Measurements from ENCODE around the gene SPRR3.

The SPRR3 gene

GRCh38 chr1:152982076-152982475 is 19.5 kb upstream of the SPRR3 start:
- Histone ChIP-seq H2AK5ac (ENCODE audit: low read length, severe bottlenecking) (no peak overlapping the region), H3K9me3 (ENCODE audit: control insufficient read depth, low read length) (no peaks in the 10 kb centered on the region), H4K8ac (ENCODE audit: low read length) (no peak overlapping the region), H3K27ac (ENCODE audit: low read length, poor library complexity, severe bottlenecking) (no peak overlapping the region), H2AFZ (ENCODE audit: low read depth, low read length) (no peak overlapping the region), H4K91ac (ENCODE audit: low read length) (no peak overlapping the region), H3K14ac (ENCODE audit: low read length in 2 of 2) (no peak overlapping the region), H3K4me3 (ENCODE audit: insufficient read depth in 1 of 2, low read depth in 1 of 2, low read length in 2 of 2) (no peak overlapping the region), H3K4me2 (ENCODE audit: low read length, poor library complexity, severe bottlenecking) (no peak overlapping the region), H2BK5ac (ENCODE audit: low read depth, low read length, poor library complexity, severe bottlenecking) (no peak overlapping the region), H2BK15ac (ENCODE audit: low read depth, poor library complexity, severe bottlenecking) (no peak overlapping the region), H3K18ac (ENCODE audit: low read depth in 1 of 2, low read length in 2 of 2) (no peak overlapping the region), H3K79me1 (replicated peaks; ENCODE audit: low read length, poor library complexity, severe bottlenecking) (no peaks in the 10 kb centered on the region), H3K4me1 (ENCODE audit: control insufficient read depth, insufficient read depth, low read depth, low read length) (no peaks in the 10 kb centered on the region), H3K27me3 (ENCODE audit: control insufficient read depth in 1 of 2, insufficient read depth in 1 of 2, low read length in 2 of 2) (peaks cover 0 to 13% of the 10 kb centered on the region in 2 experiments), H2BK120ac (ENCODE audit: low read depth, low read length) (no peak overlapping the region), H3K36me3 (ENCODE audit: control insufficient read depth in 1 of 2, insufficient read depth in 2 of 2, low read depth in 1 of 2, low read length in 2 of 2) (no peaks in the 10 kb centered on the region), H3K23ac (ENCODE audit: low read length in 2 of 2) (no peak overlapping the region), H3K4ac (ENCODE audit: low read depth in 1 of 2, low read length in 2 of 2) (no peak overlapping the region), H2BK12ac (ENCODE audit: low read length in 2 of 2) (no peak overlapping the region), H3K9ac (ENCODE audit: low read length) (no peak overlapping the region)
- 71% methylated on average over 4 of the region's 4 CpGs for WGBS
- no peak for DNase-seq

DNA sequence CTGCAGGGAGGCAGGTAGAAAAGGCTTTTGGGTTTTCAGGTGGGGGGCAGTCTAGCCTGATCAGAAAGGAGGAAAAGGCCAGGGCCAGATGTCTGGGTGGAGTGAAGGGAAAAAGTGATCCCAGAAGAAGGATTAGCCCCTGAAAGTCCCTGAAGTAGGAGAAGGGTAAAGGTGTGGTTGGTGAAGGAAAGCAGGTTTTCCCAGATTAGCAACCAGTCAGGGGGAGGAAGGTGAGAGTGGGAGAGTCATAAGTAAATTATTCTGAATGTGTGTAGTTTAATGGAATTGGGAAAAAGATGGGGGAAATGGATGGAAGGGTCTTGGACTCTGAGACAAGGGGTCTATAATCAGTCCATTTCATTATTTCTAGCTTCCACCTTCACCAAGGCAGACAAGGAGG is 18.3 kb upstream of the SPRR3 start:
- Histone ChIP-seq H3K4me2 (ENCODE audit: low read length, poor library complexity, severe bottlenecking) (no peak overlapping the region), H3K18ac (ENCODE audit: low read depth in 1 of 2, low read length in 2 of 2) (no peak overlapping the region), H2BK12ac (ENCODE audit: low read length in 2 of 2) (no peak overlapping the region), H3K27ac (ENCODE audit: low read length, poor library complexity, severe bottlenecking) (no peak overlapping the region), H2BK120ac (ENCODE audit: low read depth, low read length) (no peak overlapping the region), H3K36me3 (ENCODE audit: control insufficient read depth in 1 of 2, insufficient read depth in 2 of 2, low read depth in 1 of 2, low read length in 2 of 2) (no peaks in the 10 kb centered on the region), H4K8ac (ENCODE audit: low read length) (no peak overlapping the region), H3K4me3 (ENCODE audit: insufficient read depth in 1 of 2, low read depth in 1 of 2, low read length in 2 of 2) (no peak overlapping the region), H2BK15ac (ENCODE audit: low read depth, poor library complexity, severe bottlenecking) (no peak overlapping the region), H3K23ac (ENCODE audit: low read length in 2 of 2) (no peak overlapping the region), H3K79me1 (replicated peaks; ENCODE audit: low read length, poor library complexity, severe bottlenecking) (no peaks in the 10 kb centered on the region), H2AK5ac (ENCODE audit: low read length, severe bottlenecking) (no peak overlapping the region), H3K9me3 (ENCODE audit: control insufficient read depth, low read length) (no peaks in the 10 kb centered on the region), H2BK5ac (ENCODE audit: low read depth, low read length, poor library complexity, severe bottlenecking) (no peak overlapping the region), H3K14ac (ENCODE audit: low read length in 2 of 2) (no peak overlapping the region), H3K27me3 (ENCODE audit: control insufficient read depth in 1 of 2, insufficient read depth in 1 of 2, low read length in 2 of 2) (peaks cover 0 to 13% of the 10 kb centered on the region in 2 experiments), H3K4ac (ENCODE audit: low read depth in 1 of 2, low read length in 2 of 2) (no peak overlapping the region), H3K4me1 (ENCODE audit: control insufficient read depth, insufficient read depth, low read depth, low read length) (no peaks in the 10 kb centered on the region), H3K9ac (ENCODE audit: low read length) (no peak overlapping the region), H4K91ac (ENCODE audit: low read length) (no peak overlapping the region), H2AFZ (ENCODE audit: low read depth, low read length) (no peak overlapping the region)
- DNase-seq = no peak

DNA sequence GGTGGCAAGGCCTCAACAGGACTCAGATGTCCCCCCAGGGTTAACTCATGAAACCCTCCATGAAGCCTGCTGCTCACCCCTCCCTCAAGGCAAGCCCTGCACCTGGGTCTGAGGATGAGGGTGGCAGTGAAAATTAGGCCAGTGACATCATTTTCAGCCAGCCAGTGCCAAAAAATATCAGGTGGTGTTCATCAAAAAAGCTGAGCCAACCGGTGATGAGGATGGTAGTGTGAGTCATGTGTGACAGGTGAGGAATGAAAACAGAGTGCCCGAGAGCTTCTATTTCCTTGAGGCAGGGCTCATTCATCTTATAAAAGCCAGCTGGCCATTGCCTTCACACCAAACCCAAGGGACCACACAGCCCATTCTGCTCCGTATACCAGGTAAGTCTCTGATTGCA is 17.8 kb upstream of the SPRR3 start, which contains the start of gene SPRR1A:
TSS of gene SPRR1A (plus strand) at position 339 of the 400 bp plus-strand sequence. CDS start 1,150 bp downstream, outside the sequence.
- Histone ChIP-seq H2BK120ac (ENCODE audit: low read depth, low read length) (no peak within 1 kb of the TSS), H3K36me3 (ENCODE audit: control insufficient read depth in 1 of 2, insufficient read depth in 2 of 2, low read depth in 1 of 2, low read length in 2 of 2) (no peaks in the 10 kb centered on the region), H4K91ac (ENCODE audit: low read length) (no peak within 1 kb of the TSS), H3K9ac (ENCODE audit: low read length) (no peak within 1 kb of the TSS), H3K4ac (ENCODE audit: low read depth in 1 of 2, low read length in 2 of 2) (no peak within 1 kb of the TSS), H2BK12ac (ENCODE audit: low read length in 2 of 2) (no peak within 1 kb of the TSS), H3K4me1 (ENCODE audit: control insufficient read depth, insufficient read depth, low read depth, low read length) (no peaks in the 10 kb centered on the region), H2AFZ (ENCODE audit: low read depth, low read length) (no peak within 1 kb of the TSS), H3K18ac (ENCODE audit: low read depth in 1 of 2, low read length in 2 of 2) (no peak within 1 kb of the TSS), H2BK5ac (ENCODE audit: low read depth, low read length, poor library complexity, severe bottlenecking) (no peak within 1 kb of the TSS), H3K9me3 (ENCODE audit: control insufficient read depth, low read length) (no peaks in the 10 kb centered on the region), H3K4me2 (ENCODE audit: low read length, poor library complexity, severe bottlenecking) (no peak within 1 kb of the TSS), H2AK5ac (ENCODE audit: low read length, severe bottlenecking) (no peak within 1 kb of the TSS), H3K27ac (ENCODE audit: low read length, poor library complexity, severe bottlenecking) (no peak within 1 kb of the TSS), H3K4me3 (ENCODE audit: insufficient read depth in 1 of 2, low read depth in 1 of 2, low read length in 2 of 2) (no peak within 1 kb of the TSS), H4K8ac (ENCODE audit: low read length) (no peak within 1 kb of the TSS), H3K23ac (ENCODE audit: low read length in 2 of 2) (no peak within 1 kb of the TSS), H3K14ac (ENCODE audit: low read length in 2 of 2) (no peak within 1 kb of the TSS), H3K27me3 (ENCODE audit: control insufficient read depth in 1 of 2, insufficient read depth in 1 of 2, low read length in 2 of 2) (peaks cover 0 to 11% of the 10 kb centered on the region in 2 experiments), H2BK15ac (ENCODE audit: low read depth, poor library complexity, severe bottlenecking) (no peak within 1 kb of the TSS), H3K79me1 (replicated peaks; ENCODE audit: low read length, poor library complexity, severe bottlenecking) (no peaks in the 10 kb centered on the region)
- DNase-seq = no peak
- 100% methylated on average over 2 of the region's 3 CpGs for WGBS

DNA sequence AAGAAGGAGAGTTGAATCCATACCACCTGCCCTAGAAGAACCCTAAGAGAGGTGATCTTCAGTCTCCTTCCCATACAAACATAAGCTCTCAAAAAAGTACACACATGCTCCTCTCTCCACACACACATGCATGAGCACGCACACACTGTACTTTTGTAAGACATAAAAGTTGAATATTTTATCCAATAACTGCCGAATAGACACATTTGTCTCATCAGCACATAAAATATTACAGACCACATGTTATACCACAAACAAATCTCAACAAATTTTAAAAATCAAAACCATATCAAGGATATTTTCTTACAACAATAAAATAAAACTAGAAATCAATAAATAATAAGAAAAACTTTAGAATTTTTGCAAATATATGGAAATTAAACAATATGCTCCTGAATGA is 15.0 kb upstream of the SPRR3 start:
- no peak overlapping the region for H3K4ac ChIP-seq (ENCODE audit: low read depth in 1 of 2, low read length in 2 of 2)
- H3K23ac ChIP-seq (ENCODE audit: low read length in 2 of 2) = no peak overlapping the region
- H3K4me3 ChIP-seq (ENCODE audit: insufficient read depth in 1 of 2, low read depth in 1 of 2, low read length in 2 of 2) = no peak overlapping the region
- H3K18ac ChIP-seq (ENCODE audit: low read depth in 1 of 2, low read length in 2 of 2) = no peak overlapping the region
- H3K9ac ChIP-seq (ENCODE audit: low read length) = no peak overlapping the region
- no peak overlapping the region for H3K4me2 ChIP-seq (ENCODE audit: low read length, poor library complexity, severe bottlenecking)
- no peak overlapping the region for H2AFZ ChIP-seq (ENCODE audit: low read depth, low read length)
- no peak overlapping the region for H2BK15ac ChIP-seq (ENCODE audit: low read depth, poor library complexity, severe bottlenecking)
- H3K36me3 ChIP-seq (ENCODE audit: control insufficient read depth in 1 of 2, insufficient read depth in 2 of 2, low read depth in 1 of 2, low read length in 2 of 2) = no peaks in the 10 kb centered on the region
- no peaks in the 10 kb centered on the region for H3K9me3 ChIP-seq (ENCODE audit: control insufficient read depth, low read length)
- no peak overlapping the region for H2AK5ac ChIP-seq (ENCODE audit: low read length, severe bottlenecking)
- H4K91ac ChIP-seq (ENCODE audit: low read length) = no peak overlapping the region
- no peak overlapping the region for H3K14ac ChIP-seq (ENCODE audit: low read length in 2 of 2)
- H3K27me3 ChIP-seq (ENCODE audit: control insufficient read depth in 1 of 2, insufficient read depth in 1 of 2, low read length in 2 of 2) = peaks cover 0 to 7% of the 10 kb centered on the region in 2 experiments
- no peak for DNase-seq
- no peaks in the 10 kb centered on the region for H3K4me1 ChIP-seq (ENCODE audit: control insufficient read depth, insufficient read depth, low read depth, low read length)
- no peak overlapping the region for H2BK12ac ChIP-seq (ENCODE audit: low read length in 2 of 2)
- H3K27ac ChIP-seq (ENCODE audit: low read length, poor library complexity, severe bottlenecking) = no peak overlapping the region
- H2BK5ac ChIP-seq (ENCODE audit: low read depth, low read length, poor library complexity, severe bottlenecking) = no peak overlapping the region
- 64% methylated on average over 2 of the region's 2 CpGs for WGBS
- H3K79me1 ChIP-seq (replicated peaks; ENCODE audit: low read length, poor library complexity, severe bottlenecking) = no peaks in the 10 kb centered on the region
- H2BK120ac ChIP-seq (ENCODE audit: low read depth, low read length) = no peak overlapping the region
- H4K8ac ChIP-seq (ENCODE audit: low read length) = no peak overlapping the region

All from mesenchymal stem cell (in vitro differentiated cells and primary cell).